ENCODE results near the gene RPP25. TPM values are rescaled to one million over a fixed set of nuclear protein-coding genes. Genes with fewer than 3 reads are reported as not detected.
"Not testable (repeated sequence)": the region's sequence is repeated elsewhere in the genome, so short reads cannot be mapped to it uniquely, and the experiment has no call there.

The RPP25 gene
- total RNA-seq, 4 donors from 2014 or later, result 5.8 to 12.5 (median 12.3) TPM

DNA sequence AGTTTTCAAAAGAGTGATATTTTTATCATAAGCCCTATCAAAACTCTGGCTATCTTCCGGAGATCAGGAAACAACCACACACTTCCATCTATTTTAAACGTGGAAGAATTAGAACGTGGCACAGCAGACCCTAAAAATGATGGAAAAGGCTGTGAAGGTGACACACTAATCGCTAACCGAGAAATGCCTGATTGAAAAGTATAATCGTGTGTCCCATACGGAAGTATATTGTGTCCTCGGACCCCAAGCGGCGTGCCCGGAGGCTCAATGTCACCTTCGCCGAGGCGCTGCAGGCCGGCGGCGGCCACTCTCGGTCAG is 19.3 kb downstream of the RPP25 start:
- Histone ChIP-seq H3K4me3 (peak overlapping the region; percentile 76 to 99 (median 87)), H3K27ac (peak overlapping the region; percentile 96 to 98 (median 98)), H3K27me3 (no peaks in the 10 kb centered on the region), H3K36me3 (no peaks in the 10 kb centered on the region), H3K4me1 (peaks cover 3 to 39% (median 21%) of the 10 kb centered on the region in 3 donors), H3K9me3 (no peaks in the 10 kb centered on the region)
- 0% methylated on average over 7 to 13 of the region's 18 CpGs for WGBS, 2 donors
- no peak for DNase-seq
- TF ChIP-seq, protein P1, sequence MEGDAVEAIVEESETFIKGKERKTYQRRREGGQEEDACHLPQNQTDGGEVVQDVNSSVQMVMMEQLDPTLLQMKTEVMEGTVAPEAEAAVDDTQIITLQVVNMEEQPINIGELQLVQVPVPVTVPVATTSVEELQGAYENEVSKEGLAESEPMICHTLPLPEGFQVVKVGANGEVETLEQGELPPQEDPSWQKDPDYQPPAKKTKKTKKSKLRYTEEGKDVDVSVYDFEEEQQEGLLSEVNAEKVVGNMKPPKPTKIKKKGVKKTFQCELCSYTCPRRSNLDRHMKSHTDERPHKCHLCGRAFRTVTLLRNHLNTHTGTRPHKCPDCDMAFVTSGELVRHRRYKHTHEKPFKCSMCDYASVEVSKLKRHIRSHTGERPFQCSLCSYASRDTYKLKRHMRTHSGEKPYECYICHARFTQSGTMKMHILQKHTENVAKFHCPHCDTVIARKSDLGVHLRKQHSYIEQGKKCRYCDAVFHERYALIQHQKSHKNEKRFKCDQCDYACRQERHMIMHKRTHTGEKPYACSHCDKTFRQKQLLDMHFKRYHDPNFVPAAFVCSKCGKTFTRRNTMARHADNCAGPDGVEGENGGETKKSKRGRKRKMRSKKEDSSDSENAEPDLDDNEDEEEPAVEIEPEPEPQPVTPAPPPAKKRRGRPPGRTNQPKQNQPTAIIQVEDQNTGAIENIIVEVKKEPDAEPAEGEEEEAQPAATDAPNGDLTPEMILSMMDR (IDR thresholded peaks at IDR 0.05), result no peak
- no peak for TF ChIP-seq POLR2A (IDR thresholded peaks at IDR 0.05)
- intact Hi-C loops (cut with DNase I), result no loop called here

DNA sequence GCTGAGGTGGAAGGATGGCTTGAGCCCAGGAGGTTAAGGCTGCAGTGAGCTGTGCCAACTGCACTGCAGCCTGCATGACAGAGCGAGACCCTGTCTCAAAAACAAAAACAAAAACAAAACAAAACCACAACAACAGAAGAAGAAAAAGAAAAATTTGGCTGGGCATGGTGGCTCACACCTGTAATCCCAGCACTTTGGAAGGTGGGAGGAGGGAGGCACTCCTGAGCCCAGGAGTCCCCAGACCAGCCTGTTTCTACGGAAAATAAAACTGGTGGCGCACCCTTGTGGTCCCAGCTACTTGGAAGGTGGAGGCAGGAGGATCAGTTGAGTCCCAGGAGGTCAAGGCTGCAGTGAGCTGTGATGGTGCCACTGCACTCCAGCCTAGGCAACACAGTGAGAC is 21.4 kb downstream of the RPP25 start:
- 87 to 92% methylated on average over 3 of the region's 3 CpGs for WGBS, 2 donors
- H3K9me3 ChIP-seq; intact Hi-C loops (cut with DNase I); H3K4me3 ChIP-seq; H3K27me3 ChIP-seq; H3K27ac ChIP-seq; DNase-seq: not testable (repeated sequence)
- Histone ChIP-seq H3K36me3 (peaks cover 0 to 17% (median 5%) of the 10 kb centered on the region in 3 donors), H3K4me1 (peaks cover 3 to 39% (median 21%) of the 10 kb centered on the region in 3 donors)

DNA sequence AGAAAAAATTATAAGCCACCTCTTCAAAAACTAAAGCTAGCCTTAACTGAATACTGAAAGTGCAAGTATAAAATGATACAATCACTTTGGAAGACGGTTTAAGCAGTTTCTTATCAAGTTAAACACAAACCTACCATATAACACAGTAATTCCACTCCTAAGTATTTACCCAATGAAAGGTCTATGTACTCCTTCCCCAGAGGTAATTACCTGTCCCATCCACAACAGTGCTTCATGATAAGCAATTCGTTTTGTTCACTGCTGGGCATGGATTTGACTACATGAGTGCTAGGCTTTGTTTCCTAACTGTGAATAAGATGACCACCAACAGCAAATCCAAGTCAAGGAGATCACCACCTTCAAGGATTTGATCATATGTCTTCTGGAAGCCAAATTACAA is 23.0 kb downstream of the RPP25 start:
- H3K9me3 ChIP-seq, result no peaks in the 10 kb centered on the region
- TF ChIP-seq POLR2A (IDR thresholded peaks at IDR 0.05), result no peak
- TF ChIP-seq, protein P1 (IDR thresholded peaks at IDR 0.05), result no peak
- 66 to 68% methylated on average over 2 of the region's 2 CpGs for WGBS, 2 donors
- H3K4me3 ChIP-seq, result no peak overlapping the region
- H3K36me3 ChIP-seq, result peaks cover 0 to 34% (median 18%) of the 10 kb centered on the region in 3 donors
- H3K27ac ChIP-seq, result no peak overlapping the region
- no peaks in the 10 kb centered on the region for H3K27me3 ChIP-seq
- DNase-seq, result no peak
- intact Hi-C loops (cut with DNase I), result no loop called here
- peaks cover 3 to 37% (median 21%) of the 10 kb centered on the region in 3 donors for H3K4me1 ChIP-seq

DNA sequence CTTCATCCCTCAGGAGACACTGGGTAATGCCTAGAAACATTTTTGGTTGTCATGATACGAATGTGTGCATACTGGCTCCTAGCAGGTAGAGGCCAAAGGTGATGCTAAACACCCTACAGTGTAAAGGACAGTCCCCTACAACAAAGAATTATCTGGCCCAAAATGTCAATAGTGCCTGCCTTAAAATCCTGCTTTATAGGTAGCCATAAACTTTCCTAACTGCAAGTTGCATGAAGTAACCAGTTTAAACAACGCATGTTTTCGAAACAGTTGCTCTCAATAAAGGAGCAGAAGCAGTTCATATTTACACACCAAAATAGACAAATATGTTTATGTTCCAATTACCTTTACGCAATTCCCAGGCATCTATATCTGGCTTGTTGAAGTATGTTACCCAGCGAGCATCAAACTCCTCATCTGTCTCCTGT is 27.8 kb downstream of the RPP25 start:
- Histone ChIP-seq H3K36me3 (peaks cover 5 to 82% (median 34%) of the 10 kb centered on the region in 3 donors), H3K4me1 (peaks cover 0 to 1% (median 0%) of the 10 kb centered on the region in 3 donors), H3K27me3 (no peaks in the 10 kb centered on the region), H3K27ac (no peak overlapping the region), H3K4me3 (no peak overlapping the region), H3K9me3 (no peaks in the 10 kb centered on the region)
- WGBS, 2 donors, result 93 to 94% methylated on average over 5 of the region's 5 CpGs
- DNase-seq, result no peak
- no peak for TF ChIP-seq POLR2A (IDR thresholded peaks at IDR 0.05)
- TF ChIP-seq, protein P1 (IDR thresholded peaks at IDR 0.05), result no peak
- intact Hi-C loops (cut with DNase I), result no loop called here

DNA sequence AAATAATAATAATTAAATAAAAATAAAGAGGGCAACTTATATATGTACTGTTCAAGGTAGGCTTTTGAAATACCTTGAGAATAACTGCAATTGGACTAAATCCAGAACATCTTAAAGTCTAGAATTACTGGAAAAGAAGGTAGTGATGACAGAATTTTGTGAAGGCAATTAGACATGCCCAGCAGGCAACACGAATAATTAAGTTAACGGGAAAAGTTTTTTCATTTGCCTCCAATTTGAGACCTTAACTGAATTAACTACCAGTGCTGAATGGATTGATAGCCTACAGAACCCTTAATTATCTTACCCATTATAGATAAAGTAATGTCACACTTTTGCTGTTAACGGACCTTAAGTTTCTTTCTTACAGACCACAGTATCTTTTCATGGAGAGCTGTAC is 32.0 kb downstream of the RPP25 start:
- no peak for DNase-seq
- Histone ChIP-seq H3K4me3 (no peak overlapping the region), H3K4me1 (no peaks in the 10 kb centered on the region), H3K27me3 (no peaks in the 10 kb centered on the region), H3K36me3 (peaks cover 5 to 100% (median 52%) of the 10 kb centered on the region in 3 donors), H3K9me3 (no peaks in the 10 kb centered on the region), H3K27ac (no peak overlapping the region)
- no peak for TF ChIP-seq POLR2A (IDR thresholded peaks at IDR 0.05)
- TF ChIP-seq, protein P1 (IDR thresholded peaks at IDR 0.05), result no peak
- WGBS, 2 donors, result 93 to 97% methylated on average over 3 of the region's 3 CpGs
- intact Hi-C loops (cut with DNase I), result no loop called here

DNA sequence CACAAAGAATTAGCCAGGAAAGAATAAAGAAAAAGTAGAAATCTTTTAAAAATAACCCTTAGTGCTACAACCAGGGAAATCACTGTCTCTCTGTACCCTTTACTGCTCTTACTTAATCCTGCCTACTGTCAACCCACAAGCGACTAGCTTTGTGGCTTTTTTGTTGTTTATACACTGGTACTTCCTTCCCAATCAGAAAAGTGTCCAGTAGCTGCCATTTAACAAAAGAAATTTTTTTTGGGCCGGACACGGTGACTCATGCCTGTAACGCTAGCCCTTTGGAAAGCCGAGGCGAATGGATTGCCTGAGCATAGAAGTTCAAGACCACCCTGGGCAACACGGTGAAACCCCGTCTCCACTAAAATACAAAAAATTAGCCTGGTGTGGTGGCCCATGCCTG is 36.1 kb downstream of the RPP25 start:
- Histone ChIP-seq H3K4me1 (no peaks in the 10 kb centered on the region), H3K9me3 (no peaks in the 10 kb centered on the region), H3K36me3 (peaks cover 14 to 100% (median 63%) of the 10 kb centered on the region in 3 donors), H3K27ac (no peak overlapping the region), H3K27me3 (no peaks in the 10 kb centered on the region), H3K4me3 (no peak overlapping the region)
- DNase-seq, result no peak
- TF ChIP-seq POLR2A (IDR thresholded peaks at IDR 0.05), result no peak
- TF ChIP-seq, protein P1 (IDR thresholded peaks at IDR 0.05), result no peak
- intact Hi-C loops (cut with DNase I), result no loop called here
- 62 to 83% methylated on average over 5 to 6 of the region's 8 CpGs for WGBS, 2 donors

Measured in esophagus squamous epithelium (tissue), 5 donors.